GM21786 (cell line): Measurements from ENCODE around the gene TFB2M.

Experiments used
- ATAC-seq: cut with Tn5 transposase; IDR thresholded peaks from one replicate; pipeline ENCODE4 v1.9.1; 2021; ENCODE audit not compliant: unreplicated experiment

TFB2M gene

GRCh38 chr1:246554201-246554600 lies 11.9 kb downstream of the TFB2M start:
- no peak for ATAC-seq

- no peak for ATAC-seq
These were observed 14.0 kb downstream of the TFB2M start for GRCh38 chr1:246552110-246552509.

GRCh38 chr1:246550402-246550801 lies 15.7 kb downstream of the TFB2M start:
- ATAC-seq, result no peak

GRCh38 chr1:246549665-246550064 lies 16.4 kb downstream of the TFB2M start:
- no peak for ATAC-seq

GRCh38 chr1:246544001-246544400 lies 22.1 kb downstream of the TFB2M start:
- ATAC-seq, result no peak

GRCh38 chr1:246540738-246541491 lies 25.1 kb downstream of the TFB2M start:
- ATAC-seq, result no peak

GRCh38 chr1:246537887-246538286 lies 28.2 kb downstream of the TFB2M start:
- ATAC-seq, result no peak

GRCh38 chr1:246537441-246537840 lies 28.6 kb downstream of the TFB2M start:
- ATAC-seq, result no peak

- no peak for ATAC-seq
These were observed 31.9 kb downstream of the TFB2M start for GRCh38 chr1:246534114-246534513.

- no peak for ATAC-seq
These were observed 32.6 kb downstream of the TFB2M start for GRCh38 chr1:246533371-246533905.

GRCh38 chr1:246532519-246532918 lies 33.5 kb downstream of the TFB2M start:
- no peak for ATAC-seq

- no peak for ATAC-seq
These were observed 35.6 kb downstream of the TFB2M start for GRCh38 chr1:246530482-246530881.

- ATAC-seq, result no peak
These were observed 36.9 kb downstream of the TFB2M start for GRCh38 chr1:246528933-246529731.

- ATAC-seq, result peak; percentile 79
These were observed 38.5 kb downstream of the TFB2M start for GRCh38 chr1:246527402-246528088.

- no peak for ATAC-seq
These were observed 39.1 kb downstream of the TFB2M start for GRCh38 chr1:246526915-246527314.

GRCh38 chr1:246526380-246526779 lies 39.7 kb downstream of the TFB2M start:
- ATAC-seq, result no peak

GRCh38 chr1:246519514-246519913 lies 46.5 kb downstream of the TFB2M start:
- no peak for ATAC-seq

GRCh38 chr1:246518456-246519205 lies 47.4 kb downstream of the TFB2M start:
- ATAC-seq, result no peak

GRCh38 chr1:246517391-246517790 lies 48.7 kb downstream of the TFB2M start:
- no peak for ATAC-seq

- no peak for ATAC-seq
These were observed 49.9 kb downstream of the TFB2M start for GRCh38 chr1:246516126-246516525.
